Loucy (cell line): ENCODE data around the gene KLHL4.

ENCODE experiments used
- CTCF ChIP-seq: fragments of 200-600 bp; sonication (generic); conservative IDR thresholded peaks from 2 replicates; pipeline ENCODE4 v1.5.1; 2014; ENCODE audit warnings: mild to moderate bottlenecking, antibody characterized with exemption, low read length
- EZH2phosphoT487 ChIP-seq: fragments of 200-600 bp; IDR thresholded peaks from 2 replicates; pipeline ENCODE4 v1.6.1; 2018; ENCODE audit warnings: antibody characterized with exemption, mild to moderate bottlenecking, moderate library complexity, borderline replicate concordance

- TF ChIP-seq CTCF (no peak), EZH2phosphoT487 (no peak)
Observed at GRCh38 chrX:87526281-87526680, 8.7 kb downstream of the KLHL4 start.
